H1 (cell line): ENCODE measurements around the gene CCL25. TPM values are rescaled to one million over a fixed set of nuclear protein-coding genes. Genes with fewer than 3 reads are reported as not detected.

ENCODE experiments used
- CTCF ChIA-PET: fragments of 300-600 bp; sonication (Branson Sonifier 250); formaldehyde crosslinking; loops from one replicate; lab custom pipeline; 2021; ENCODE audit not compliant: partially characterized antibody; lab: Charles Lee
- POLR2A ChIA-PET: fragments of 300-600 bp; sonication (Branson Sonifier 250); formaldehyde crosslinking; loops from one replicate; lab custom pipeline; 2021; ENCODE audit warnings: inconsistent platforms; ENCODE audit not compliant: partially characterized antibody; lab: Charles Lee
- DNase-seq, 2 experiments: peaks; one replicate each; pipeline versions ENCODE4 v3.0.0 to v3.0.0-alpha.2; 2010 to 2022; ENCODE audit warnings: low spot score in 2 of 2, low read depth in 1 of 2, mixed read lengths in 1 of 2
- FAIRE-seq: peaks from 2 replicates; lab custom pipeline; 2011; peaks lifted over from hg19 to GRCh38; lab: Jason Lieb, UNC
- H2AFZ ChIP-seq: 2 replicates; pipeline ENCODE4 v1.8.1; 2012; ENCODE audit warnings: low read length, inconsistent platforms
- H2AK5ac ChIP-seq: 2 replicates; pipeline ENCODE4 v1.6.1; 2013; ENCODE audit warnings: low read depth, low read length
- H2BK120ac ChIP-seq: replicated peaks from 2 replicates; pipeline ENCODE3; 2013; ENCODE audit warnings: low read depth, low read length, inconsistent platforms
- H2BK12ac ChIP-seq: 2 replicates; pipeline ENCODE4 v1.6.1; 2013; ENCODE audit warnings: low read depth, low read length
- H2BK15ac ChIP-seq: 2 replicates; pipeline ENCODE4 v1.6.1; 2013; ENCODE audit warnings: low read length
- H2BK20ac ChIP-seq: 2 replicates; pipeline ENCODE4 v1.6.1; 2013; ENCODE audit warnings: low read length
- H2BK5ac ChIP-seq: 2 replicates; pipeline ENCODE4 v1.6.1; 2013; ENCODE audit warnings: low read depth, low read length
- H3K14ac ChIP-seq: 2 replicates; pipeline ENCODE4 v1.6.1; 2013; ENCODE audit warnings: inconsistent platforms; ENCODE audit not compliant: insufficient read length
- H3K18ac ChIP-seq: 2 replicates; pipeline ENCODE4 v1.6.1; 2013; ENCODE audit warnings: low read length; ENCODE audit errors: extremely low read depth
- H3K23ac ChIP-seq: 2 replicates; pipeline ENCODE4 v1.6.1; 2013; ENCODE audit warnings: inconsistent platforms; ENCODE audit not compliant: insufficient read length
- H3K23me2 ChIP-seq: 2 replicates; pipeline ENCODE4 v1.6.1; 2013; ENCODE audit warnings: low read depth, low read length
- H3K27ac ChIP-seq: 2 replicates; pipeline ENCODE4 v1.6.1; 2011; ENCODE audit warnings: low read depth, low read length, inconsistent platforms
- H3K27me3 ChIP-seq, 4 experiments: replicated peaks in 1 of 4; 1 replicate in 1 of 4; 2 replicates in 3 of 4; pipeline versions ENCODE4 v1.6.1 to v1.8.1; 2011 to 2013; ENCODE audit warnings: low read length in 3 of 4, mild to moderate bottlenecking in 3 of 4, inconsistent platforms in 2 of 4, mixed read lengths in 2 of 4, moderate library complexity in 1 of 4; ENCODE audit not compliant: control insufficient read depth in 3 of 4, insufficient read depth in 3 of 4; ENCODE audit errors: extremely low read depth in 1 of 4
- H3K36me3 ChIP-seq, 4 experiments: 2 replicates each; pipeline versions ENCODE4 v1.6.1 to v1.8.1; 2011 to 2013; ENCODE audit warnings: mild to moderate bottlenecking in 4 of 4, low read length in 3 of 4, moderate library complexity in 2 of 4, control low read depth in 1 of 4, inconsistent platforms in 1 of 4; ENCODE audit not compliant: insufficient read depth in 4 of 4, control insufficient read depth in 2 of 4
- H3K4ac ChIP-seq: replicated peaks from 2 replicates; pipeline ENCODE3; 2013; ENCODE audit warnings: low read length, low read depth, mixed read lengths, inconsistent platforms; ENCODE audit not compliant: insufficient read length
- H3K4me1 ChIP-seq, 4 experiments: replicated peaks in 1 of 4; 1 replicate in 1 of 4; 2 replicates in 3 of 4; pipeline versions ENCODE4 v1.6.1 to v1.8.1; 2011 to 2013; ENCODE audit warnings: low read length in 3 of 4, inconsistent platforms in 2 of 4, mixed read lengths in 1 of 4; ENCODE audit not compliant: insufficient read depth in 4 of 4, control insufficient read depth in 3 of 4
- H3K4me2 ChIP-seq, 2 experiments: 2 replicates each; pipeline versions ENCODE4 v1.6.1 to v1.8.1; 2011 to 2013; ENCODE audit warnings: low read depth in 2 of 2, low read length in 2 of 2, control low read depth in 1 of 2, inconsistent platforms in 1 of 2, mild to moderate bottlenecking in 1 of 2; ENCODE audit not compliant: insufficient read depth in 1 of 2
- H3K4me3 ChIP-seq, 4 experiments: fragments of 200-600, 300-600 bp in 1 of 4; sonication (generic), shearing (Covaris generic), sonication (Bioruptor Twin) in 1 of 4; 2 replicates each; pipeline versions ENCODE4 v1.5.1 to v1.8.1; 2011 to 2016; ENCODE audit warnings: low read length in 4 of 4, low read depth in 3 of 4, control low read depth in 2 of 4, inconsistent platforms in 2 of 4, mild to moderate bottlenecking in 2 of 4, mixed read lengths in 1 of 4, moderate library complexity in 1 of 4; ENCODE audit not compliant: insufficient read depth in 2 of 4; ENCODE audit errors: extremely low read depth in 1 of 4
- H3K56ac ChIP-seq: replicated peaks from 2 replicates; pipeline ENCODE3; 2013; ENCODE audit warnings: low read depth, mild to moderate bottlenecking, mixed read lengths, low read length, inconsistent platforms; ENCODE audit not compliant: insufficient read length
- H3K79me1 ChIP-seq: 2 replicates; pipeline ENCODE4 v1.6.1; 2013; ENCODE audit warnings: low read depth, low read length, control low read depth
- H3K79me2 ChIP-seq, 2 experiments: 2 replicates each; pipeline versions ENCODE4 v1.6.1 to v1.8.1; 2012 to 2013; ENCODE audit warnings: low read length in 2 of 2, mild to moderate bottlenecking in 2 of 2, inconsistent platforms in 1 of 2; ENCODE audit not compliant: insufficient read depth in 2 of 2, control insufficient read depth in 1 of 2
- H3K9ac ChIP-seq, 4 experiments: replicated peaks in 1 of 4; 1 replicate in 1 of 4; 2 replicates in 3 of 4; pipeline versions ENCODE4 v1.6.1 to v1.8.1; 2011 to 2013; ENCODE audit warnings: low read depth in 3 of 4, low read length in 3 of 4, control low read depth in 2 of 4, mild to moderate bottlenecking in 2 of 4, moderate library complexity in 2 of 4, inconsistent platforms in 1 of 4; ENCODE audit errors: extremely low read depth in 1 of 4
- H3K9me3 ChIP-seq, 2 experiments: 2 replicates each; pipeline versions ENCODE4 v1.6.1 to v1.8.1; 2012 to 2013; ENCODE audit warnings: mild to moderate bottlenecking in 2 of 2, moderate library complexity in 2 of 2, control low read depth in 1 of 2, inconsistent platforms in 1 of 2, low read depth in 1 of 2, low read length in 1 of 2, mixed read lengths in 1 of 2; ENCODE audit not compliant: insufficient read depth in 2 of 2
- H4K20me1 ChIP-seq, 2 experiments: replicated peaks in 1 of 2; 2 replicates each; pipeline versions ENCODE3 to v1.8.1; 2011 to 2013; ENCODE audit warnings: inconsistent platforms in 2 of 2, low read length in 2 of 2, mild to moderate bottlenecking in 1 of 2; ENCODE audit not compliant: insufficient read depth in 2 of 2, control insufficient read depth in 1 of 2
- H4K5ac ChIP-seq: 2 replicates; pipeline ENCODE4 v1.6.1; 2013; ENCODE audit warnings: low read length, low read depth, mixed read lengths, inconsistent platforms; ENCODE audit not compliant: insufficient read length
- H4K8ac ChIP-seq: 2 replicates; pipeline ENCODE4 v1.8.0; 2013; ENCODE audit warnings: mild to moderate bottlenecking, moderate library complexity, low read length, inconsistent platforms; ENCODE audit not compliant: insufficient read depth; ENCODE audit errors: extremely low read depth
- H4K91ac ChIP-seq: replicated peaks from 2 replicates; pipeline ENCODE3; 2013; ENCODE audit warnings: low read length, mixed read lengths, inconsistent platforms; ENCODE audit not compliant: insufficient read length
- KDM4A ChIP-seq: IDR thresholded peaks from one replicate; pipeline ENCODE4 v1.7.1; 2012; ENCODE audit warnings: low read depth, mild to moderate bottlenecking, moderate library complexity, low read length, inconsistent platforms; ENCODE audit not compliant: severe bottlenecking
- WGBS, 2 experiments: shearing (Covaris generic) in 1 of 2; methylation state at CpG; one replicate each; pipeline versions ENCODE4 v1.1.6 to v1.1.7; 2013 to 2015; ENCODE audit warnings: low lambda C conversion rate in 2 of 2, mixed read lengths in 2 of 2, inconsistent platforms in 1 of 2, low coverage in 1 of 2, missing lambda C conversion rate in 1 of 2; ENCODE audit not compliant: insufficient replicate concordance in 2 of 2, insufficient coverage in 1 of 2, insufficient read length in 1 of 2; ENCODE audit errors: extremely low coverage in 1 of 2, missing lambda C conversion rate in 1 of 2; 5-methylcytosine and 5-hydroxymethylcytosine counted together
- polyA plus RNA-seq, 7 experiments: library from polyadenylated mRNA; depleted of rRNA in 3 of 7; stranded (reverse) in 5 of 7; unstranded in 2 of 7; fragments of >200 nt in 5 of 7; fragments of 200-250 nt in 2 of 7; gene quantifications; 1 replicate in 5 of 7; 2 replicates in 1 of 7; 4 replicates in 1 of 7; pipeline versions ENCODE4 v1.2.1 to v1.2.3, GENCODE V29; 2011 to 2013; ENCODE audit warnings: missing spikeins in 2 of 7, mixed read lengths in 2 of 7
- total RNA-seq: library from RNA; stranded (reverse); fragmentation: NEBNext Ultra II Directional; extraction: Animal tissue kit (Norgen Biotek cat#: 25700); gene quantifications from 2 replicates; pipeline ENCODE4 v1.2.1, GENCODE V29; 2021

Gene CCL25
- total and polyA plus RNA-seq, 2 of the 8 experiments (the other 6 are each of a cell fraction or from before 2014, with no cell fraction given): 0.59 TPM; not detected in 1

DNA sequence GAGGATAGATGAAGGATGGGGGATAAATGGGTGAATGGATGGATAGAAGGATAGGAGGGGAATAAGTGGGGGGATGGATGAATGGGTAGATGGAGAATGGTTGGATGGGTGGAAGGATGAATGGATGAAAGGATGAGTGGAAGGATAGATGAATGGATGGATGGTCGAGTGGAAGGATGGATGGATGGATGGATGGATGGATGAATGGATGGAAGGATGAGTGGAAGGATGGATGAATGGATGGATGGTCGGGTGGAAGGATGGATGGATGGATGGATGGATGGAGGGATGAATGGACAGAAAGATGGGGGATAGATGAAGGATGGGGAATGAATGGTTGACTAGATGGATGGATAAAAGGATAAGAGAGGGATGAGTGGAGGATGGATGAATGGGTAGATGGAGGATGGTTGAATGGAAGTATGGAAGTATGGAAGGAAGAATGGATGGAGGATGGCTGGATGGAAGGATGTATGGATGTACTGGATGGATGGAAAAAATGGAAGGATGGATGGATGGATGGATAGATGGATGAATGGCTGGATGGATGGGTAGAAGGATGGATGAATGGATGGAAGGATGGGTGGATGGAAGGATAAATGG is 54.8 kb downstream of the CCL25 start:
- H3K79me1 ChIP-seq: no peaks in the 10 kb centered on the region
- ChIA-PET CTCF (no interaction called here), POLR2A (no interaction called here)
- no peak overlapping the region for H2BK5ac ChIP-seq
- no peak overlapping the region for H3K4me2 ChIP-seq
- peaks cover 7 to 71% (median 44%) of the 10 kb centered on the region in 4 experiments; a peak in 7 of 8 replicates for H3K36me3 ChIP-seq
- no peak overlapping the region for H3K56ac ChIP-seq
- H3K27ac ChIP-seq: no peak overlapping the region
- no peak overlapping the region for H3K4ac ChIP-seq
- H3K9ac ChIP-seq: no peak overlapping the region
- peaks cover 15% of the 10 kb centered on the region; the same call in 1 of the 2 replicates for H3K23me2 ChIP-seq
- no peaks in the 10 kb centered on the region for H3K4me1 ChIP-seq
- no peak overlapping the region for H2AK5ac ChIP-seq
- no peak overlapping the region for H4K8ac ChIP-seq
- H2BK120ac ChIP-seq: no peak overlapping the region
- no peaks in the 10 kb centered on the region for H3K9me3 ChIP-seq
- no peak overlapping the region for H2BK20ac ChIP-seq
- H2BK15ac ChIP-seq: no peak overlapping the region
- FAIRE-seq (no peak), DNase-seq (no peak)
- 83 to 100% methylated on average over 2 of the region's 2 CpGs for WGBS, 2 experiments
- H3K23ac ChIP-seq: no peak overlapping the region
- H3K14ac ChIP-seq: no peak overlapping the region
- H4K5ac ChIP-seq: no peak overlapping the region
- H2BK12ac ChIP-seq: no peak overlapping the region
- no peak for TF ChIP-seq KDM4A
- H3K18ac ChIP-seq: no peak overlapping the region
- H4K20me1 ChIP-seq: peaks cover 0 to 4% of the 10 kb centered on the region in 2 experiments
- no peak overlapping the region for H4K91ac ChIP-seq
- no peaks in the 10 kb centered on the region for H3K27me3 ChIP-seq
- no peaks in the 10 kb centered on the region for H3K79me2 ChIP-seq
- no peak overlapping the region for H3K4me3 ChIP-seq
- no peak overlapping the region for H2AFZ ChIP-seq
